Measurements from ENCODE around the gene DYNC1I2.

The DYNC1I2 gene

GRCh38 chr2:171687287-171688128, at the start of gene DYNC1I2:
Gene DYNC1I2, plus strand, starts transcription at chr2:171687469. Its CDS starts 2,687 bp downstream, at chr2:171690156.
- peak; percentile 91 for DNase-seq (ENCODE audit: low read depth)

GRCh38 chr2:171651667-171652415, 35.4 kb upstream of the DYNC1I2 start:
- no peak for DNase-seq (ENCODE audit: low read depth)

- no peak for DNase-seq (ENCODE audit: low read depth)
These were observed 34.9 kb upstream of the DYNC1I2 start for GRCh38 chr2:171652416-171652785.

GRCh38 chr2:171655586-171655985, 31.7 kb upstream of the DYNC1I2 start:
- DNase-seq (ENCODE audit: low read depth), result no peak

GRCh38 chr2:171667041-171667440, 20.2 kb upstream of the DYNC1I2 start:
- no peak for DNase-seq (ENCODE audit: low read depth)

- no peak for DNase-seq (ENCODE audit: low read depth)
These were observed 19.1 kb upstream of the DYNC1I2 start for GRCh38 chr2:171668183-171668582.

- no peak for DNase-seq (ENCODE audit: low read depth)
These were observed 18.1 kb upstream of the DYNC1I2 start for GRCh38 chr2:171669121-171669520.

GRCh38 chr2:171670655-171671054, 16.6 kb upstream of the DYNC1I2 start:
- DNase-seq (ENCODE audit: low read depth), result no peak

GRCh38 chr2:171671867-171672266, 15.4 kb upstream of the DYNC1I2 start:
- DNase-seq (ENCODE audit: low read depth), result no peak

- no peak for DNase-seq (ENCODE audit: low read depth)
These were observed 13.4 kb upstream of the DYNC1I2 start for GRCh38 chr2:171673905-171674304.

GRCh38 chr2:171675810-171676345, 11.4 kb upstream of the DYNC1I2 start:
- no peak for DNase-seq (ENCODE audit: low read depth)

- no peak for DNase-seq (ENCODE audit: low read depth)
These were observed 8.7 kb upstream of the DYNC1I2 start for GRCh38 chr2:171678619-171679018.

- no peak for DNase-seq (ENCODE audit: low read depth)
These were observed 828 bp downstream of the DYNC1I2 start for GRCh38 chr2:171688129-171688465.

- no peak for DNase-seq (ENCODE audit: low read depth)
These were observed 5.1 kb downstream of the DYNC1I2 start for GRCh38 chr2:171692331-171692730.

GRCh38 chr2:171702781-171703556, 15.7 kb downstream of the DYNC1I2 start:
- DNase-seq (ENCODE audit: low read depth), result no peak

GRCh38 chr2:171703574-171704347, 16.5 kb downstream of the DYNC1I2 start:
- peak; percentile 5 for DNase-seq (ENCODE audit: low read depth)

GRCh38 chr2:171706152-171706803, 19.0 kb downstream of the DYNC1I2 start:
- no peak for DNase-seq (ENCODE audit: low read depth)

GRCh38 chr2:171707752-171708151, 20.5 kb downstream of the DYNC1I2 start:
- DNase-seq (ENCODE audit: low read depth), result no peak

GRCh38 chr2:171709011-171709685, 21.9 kb downstream of the DYNC1I2 start:
- no peak for DNase-seq (ENCODE audit: low read depth)

- DNase-seq (ENCODE audit: low read depth), result no peak
These were observed 24.1 kb downstream of the DYNC1I2 start for GRCh38 chr2:171711351-171711750.

All from CMK (cell line).